GM19452 (cell line): ENCODE data around the gene TESMIN.

Experiments used
- ATAC-seq: cut with Tn5 transposase; IDR thresholded peaks from one replicate; pipeline ENCODE4 v1.9.1; 2021; ENCODE audit not compliant: unreplicated experiment

Gene TESMIN

GRCh38 chr11:68711114-68711513 is 40.2 kb downstream of the TESMIN start:
- no peak for ATAC-seq

GRCh38 chr11:68710409-68710808 is 40.9 kb downstream of the TESMIN start:
- ATAC-seq = no peak

GRCh38 chr11:68709062-68709461 is 42.3 kb downstream of the TESMIN start:
- no peak for ATAC-seq

- no peak for ATAC-seq
Observed at GRCh38 chr11:68707527-68707926, 43.8 kb downstream of the TESMIN start.

GRCh38 chr11:68704887-68705286 is 46.4 kb downstream of the TESMIN start:
- no peak for ATAC-seq

GRCh38 chr11:68698993-68699392 is 52.3 kb downstream of the TESMIN start:
- no peak for ATAC-seq

GRCh38 chr11:68695531-68695930 is 55.8 kb downstream of the TESMIN start:
- ATAC-seq = no peak

GRCh38 chr11:68694431-68695297 is 56.7 kb downstream of the TESMIN start:
- no peak for ATAC-seq

GRCh38 chr11:68693484-68693882 is 57.8 kb downstream of the TESMIN start:
- ATAC-seq = no peak

- ATAC-seq = no peak
Observed at GRCh38 chr11:68692871-68693483, 58.3 kb downstream of the TESMIN start.

- no peak for ATAC-seq
Observed at GRCh38 chr11:68692115-68692514, 59.2 kb downstream of the TESMIN start.

GRCh38 chr11:68691402-68691784 is 59.9 kb downstream of the TESMIN start:
- ATAC-seq = no peak

GRCh38 chr11:68690671-68691401 is 60.5 kb downstream of the TESMIN start:
- ATAC-seq = no peak

- ATAC-seq = no peak
Observed at GRCh38 chr11:68689737-68690625, 61.3 kb downstream of the TESMIN start.

GRCh38 chr11:68688881-68689280 is 62.4 kb downstream of the TESMIN start:
- ATAC-seq = no peak

- no peak for ATAC-seq
Observed at GRCh38 chr11:68687986-68688385, 63.3 kb downstream of the TESMIN start.

- ATAC-seq = no peak
Observed at GRCh38 chr11:68687311-68687710, 64.0 kb downstream of the TESMIN start.

- ATAC-seq = no peak
Observed at GRCh38 chr11:68686486-68686885, 64.8 kb downstream of the TESMIN start.

GRCh38 chr11:68685656-68686380 is 65.5 kb downstream of the TESMIN start:
- no peak for ATAC-seq
